HEK293T (cell line): ENCODE measurements around the gene APBA3.
A peak's percentile ranks its signal among the peaks of the same experiment; 100 is the strongest.

Experiments
- CTCF ChIA-PET: fragments of 350-600 bp; formaldehyde crosslinking; extraction: SDS; loops from one replicate; lab custom pipeline; 2021; ENCODE audit warnings: antibody characterized with exemption, inconsistent platforms; lab: Yijun Ruan, JAX
- POLR2A ChIA-PET: fragments of 350-600 bp; formaldehyde crosslinking; extraction: SDS; loops from one replicate; lab custom pipeline; 2020; ENCODE audit warnings: antibody characterized with exemption, inconsistent platforms; lab: Yijun Ruan, JAX
- DNase-seq: peaks from one replicate; pipeline ENCODE4 v3.0.0; 2012; ENCODE audit warnings: mixed read lengths; ENCODE audit errors: extremely low spot score
- ARNT ChIP-seq: fragments of 450-650 bp; IDR thresholded peaks from 2 replicates; pipeline ENCODE4 v1.6.1; 2017; ENCODE audit warnings: mild to moderate bottlenecking
- BHLHE40 ChIP-seq: fragments of 450-650 bp; IDR thresholded peaks from 2 replicates; pipeline ENCODE4 v1.6.1; 2016; ENCODE audit warnings: mild to moderate bottlenecking, moderate library complexity, borderline replicate concordance
- CTBP1 ChIP-seq: fragments of 450-650 bp; IDR thresholded peaks from 2 replicates; pipeline ENCODE4 v1.6.1; 2016; ENCODE audit warnings: borderline replicate concordance
- ELF4 ChIP-seq: fragments of 450-650 bp; IDR thresholded peaks from 2 replicates; pipeline ENCODE4 v1.6.1; 2017; ENCODE audit warnings: antibody characterized with exemption
- FOXA1 ChIP-seq: fragments of 450-650 bp; IDR thresholded peaks from 2 replicates; pipeline ENCODE4 v1.6.1; 2016; ENCODE audit warnings: mild to moderate bottlenecking
- FOXK2 ChIP-seq: fragments of 450-650 bp; IDR thresholded peaks from 2 replicates; pipeline ENCODE4 v1.6.1; 2016; ENCODE audit warnings: mild to moderate bottlenecking
- FOXM1 ChIP-seq: fragments of 450-650 bp; IDR thresholded peaks from 2 replicates; pipeline ENCODE4 v1.6.1; 2017; ENCODE audit warnings: mild to moderate bottlenecking, borderline replicate concordance
- HDGF ChIP-seq: fragments of 450-650 bp; IDR thresholded peaks from 2 replicates; pipeline ENCODE4 v1.6.1; 2017; ENCODE audit warnings: antibody characterized with exemption, borderline replicate concordance
- L3MBTL2 ChIP-seq: fragments of 450-650 bp; conservative IDR thresholded peaks from 2 replicates; pipeline ENCODE4 v1.6.1; 2016; ENCODE audit warnings: mild to moderate bottlenecking
- LEF1 ChIP-seq: fragments of 450-650 bp; IDR thresholded peaks from 2 replicates; pipeline ENCODE4 v1.6.1; 2017; ENCODE audit warnings: mild to moderate bottlenecking, borderline replicate concordance
- NFRKB ChIP-seq: fragments of 450-650 bp; IDR thresholded peaks from 2 replicates; pipeline ENCODE4 v1.6.1; 2016; ENCODE audit warnings: mild to moderate bottlenecking, moderate library complexity
- SP1 ChIP-seq: fragments of 450-650 bp; IDR thresholded peaks from 2 replicates; pipeline ENCODE4 v1.6.1; 2017
- SUZ12 ChIP-seq: fragments of 450-650 bp; IDR thresholded peaks from 2 replicates; pipeline ENCODE4 v1.6.1; 2016; ENCODE audit warnings: mild to moderate bottlenecking
- TARDBP ChIP-seq: fragments of 450-650 bp; IDR thresholded peaks from 2 replicates; pipeline ENCODE4 v1.6.1; 2016
- ZNF384 ChIP-seq: fragments of 450-650 bp; IDR thresholded peaks from 2 replicates; pipeline ENCODE4 v1.6.1; 2016
- TF ChIP-seq, protein P1 (sequence below): fragments of 450-650 bp; IDR thresholded peaks from 2 replicates; pipeline ENCODE4 v1.6.1; 2016

APBA3 gene

DNA sequence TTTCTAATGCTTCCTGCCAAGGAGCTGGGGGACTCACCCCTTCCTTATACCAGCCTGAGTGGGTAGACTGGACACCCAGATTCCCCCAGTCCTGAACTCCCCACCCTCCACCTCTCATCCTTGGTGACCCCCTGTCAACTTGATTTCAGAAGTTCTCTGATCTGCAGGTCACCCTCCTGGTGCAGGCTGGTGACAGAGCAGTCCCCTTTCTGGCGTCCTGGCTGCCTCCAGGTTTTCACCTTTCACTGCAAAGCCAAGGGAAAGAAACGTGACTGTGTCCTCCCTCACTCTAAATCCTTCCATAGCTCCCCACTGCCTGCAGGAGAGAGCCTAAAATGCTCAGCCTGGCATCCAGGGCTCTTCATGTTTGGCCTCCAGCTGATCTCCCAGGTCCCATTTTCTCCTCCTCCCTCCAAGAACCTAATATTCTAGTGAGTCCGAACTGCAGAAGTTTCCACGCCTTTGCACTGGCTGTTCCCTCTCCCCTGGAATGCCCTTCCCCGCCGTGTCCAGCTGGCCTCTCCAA, 28.8 kb upstream of the APBA3 start:
- no peak for TF ChIP-seq FOXK2
- TF ChIP-seq HDGF = no peak
- no peak for TF ChIP-seq ZNF384
- TF ChIP-seq, protein P1, sequence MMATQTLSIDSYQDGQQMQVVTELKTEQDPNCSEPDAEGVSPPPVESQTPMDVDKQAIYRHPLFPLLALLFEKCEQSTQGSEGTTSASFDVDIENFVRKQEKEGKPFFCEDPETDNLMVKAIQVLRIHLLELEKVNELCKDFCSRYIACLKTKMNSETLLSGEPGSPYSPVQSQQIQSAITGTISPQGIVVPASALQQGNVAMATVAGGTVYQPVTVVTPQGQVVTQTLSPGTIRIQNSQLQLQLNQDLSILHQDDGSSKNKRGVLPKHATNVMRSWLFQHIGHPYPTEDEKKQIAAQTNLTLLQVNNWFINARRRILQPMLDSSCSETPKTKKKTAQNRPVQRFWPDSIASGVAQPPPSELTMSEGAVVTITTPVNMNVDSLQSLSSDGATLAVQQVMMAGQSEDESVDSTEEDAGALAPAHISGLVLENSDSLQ = no peak
- no peak for TF ChIP-seq FOXA1
- TF ChIP-seq FOXM1 = no peak
- no peak for TF ChIP-seq L3MBTL2
- no peak for TF ChIP-seq NFRKB
- no peak for TF ChIP-seq ARNT
- TF ChIP-seq TARDBP = no peak
- DNase-seq = no peak
- ChIA-PET CTCF (interaction anchor here (1.2 kb wide), 1 partner anchor 32 kb away, joined by 4 read pairs; no protein-coding TSS in a partner anchor), POLR2A (interaction anchor here (2.2 kb wide), 1 partner anchor 28 kb away, joined by 8 read pairs; the partner anchor contains the start of gene MRPL54)

DNA sequence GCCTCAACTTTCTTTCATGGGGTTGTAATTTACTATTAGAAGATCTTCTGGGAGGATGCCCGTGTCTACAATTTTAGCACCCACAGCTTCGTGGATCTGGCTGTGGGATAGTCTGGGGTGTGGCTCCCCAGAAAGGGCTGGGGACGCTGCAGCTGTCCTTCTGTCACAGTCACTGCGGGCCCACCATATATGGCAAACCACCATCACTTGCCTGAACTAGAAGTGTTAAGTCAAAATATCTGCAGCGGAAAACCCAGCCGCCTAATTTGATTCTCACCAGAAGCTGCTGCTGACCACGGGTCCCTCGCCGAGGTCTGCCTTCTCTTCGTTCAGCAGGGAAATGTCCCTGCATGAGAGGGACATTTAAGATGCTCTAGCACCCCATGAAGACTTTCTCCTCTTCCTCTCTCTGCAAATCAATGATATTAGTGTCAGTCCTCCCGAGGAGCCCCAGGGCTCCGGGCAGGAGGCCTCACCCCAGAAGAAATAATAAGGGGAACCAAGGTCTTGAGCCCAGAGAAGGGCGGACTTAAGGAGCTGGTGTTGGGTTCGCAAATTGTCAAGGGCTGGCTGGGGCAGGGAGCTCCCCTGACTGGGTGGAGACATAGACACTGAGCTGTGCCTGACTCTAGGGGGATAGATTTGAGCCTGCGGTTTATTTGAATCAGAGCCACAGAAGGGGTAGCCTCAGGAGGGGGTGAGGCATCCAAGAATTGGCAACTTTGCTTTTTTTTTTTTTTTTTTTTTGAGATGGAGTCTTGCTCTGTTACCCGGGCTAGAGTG, 27.7 kb upstream of the APBA3 start:
- TF ChIP-seq HDGF = no peak
- TF ChIP-seq TARDBP = no peak
- no peak for TF ChIP-seq ZNF384
- TF ChIP-seq NFRKB = no peak
- TF ChIP-seq CTBP1 = no peak
- TF ChIP-seq LEF1 = no peak
- TF ChIP-seq SP1 = no peak
- no peak for TF ChIP-seq FOXM1
- no peak for TF ChIP-seq L3MBTL2
- TF ChIP-seq ELF4 = no peak
- no peak for TF ChIP-seq BHLHE40
- TF ChIP-seq SUZ12 = no peak
- no peak for TF ChIP-seq FOXA1
- no peak for TF ChIP-seq ARNT
- no peak for TF ChIP-seq FOXK2
- TF ChIP-seq, protein P1 = no peak
- CTCF ChIA-PET = interaction anchor here (1.2 kb wide), 1 partner anchor 33 kb away, joined by 4 read pairs; no protein-coding TSS in a partner anchor
- POLR2A ChIA-PET = interaction anchor here (2.2 kb wide), 1 partner anchor 27 kb away, joined by 8 read pairs; the partner anchor contains the start of gene MRPL54
- no peak for DNase-seq

DNA sequence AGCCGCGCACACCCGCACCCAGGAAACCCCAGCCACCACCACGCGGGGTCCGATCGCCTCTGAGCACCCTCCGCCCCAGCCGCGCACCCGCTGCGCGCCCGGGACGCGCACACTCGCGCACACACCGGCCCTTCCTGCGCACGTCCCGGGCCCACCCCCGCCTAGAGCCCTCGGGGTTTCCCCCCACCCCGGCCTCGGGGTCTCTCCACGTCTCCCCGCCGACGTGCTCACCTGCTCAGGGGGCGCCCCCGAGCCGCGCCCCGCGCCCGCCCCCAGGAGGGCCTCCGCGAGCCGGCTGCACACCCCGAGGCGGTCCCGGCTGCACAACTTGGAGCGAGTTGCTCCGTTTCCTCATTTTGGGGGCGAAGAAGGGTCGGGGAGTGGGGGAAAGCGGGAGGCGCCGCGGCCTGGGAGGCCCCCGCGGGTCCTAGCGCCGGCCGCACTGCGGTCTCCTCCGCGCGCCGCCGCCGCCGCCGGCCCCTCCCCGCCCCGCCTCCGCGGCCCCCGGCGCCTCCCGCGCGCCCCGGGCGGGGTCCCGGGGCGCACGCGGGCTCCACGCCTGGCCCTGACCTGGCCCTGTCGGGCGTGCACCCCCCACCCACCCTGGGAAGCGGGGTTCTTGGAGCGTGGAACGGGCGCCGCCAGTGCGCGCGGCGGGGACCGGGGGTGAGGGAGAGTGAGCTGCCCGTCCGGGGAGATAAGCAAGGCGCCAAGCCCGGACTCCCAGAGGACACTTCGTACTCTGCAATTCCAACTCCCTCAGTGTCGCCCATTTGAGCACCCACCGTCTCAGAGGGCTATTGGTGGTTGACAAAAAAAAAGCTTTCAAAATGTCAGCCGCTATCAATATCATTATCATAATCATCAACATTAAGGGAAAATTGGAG, 24.7 kb upstream of the APBA3 start, which contains the start of gene MATK:
TSS of gene MATK (minus strand) at position 444 of the 887 bp plus-strand sequence. CDS start 1,246 bp downstream, outside the sequence.
- ChIA-PET POLR2A (interaction anchor here (1.1 kb wide), 1 partner anchor 23 kb away, joined by 9 read pairs; the partner anchor contains the start of gene MRPL54), CTCF (no interaction called here)
- DNase-seq = peak; percentile 65
- TF ChIP-seq FOXM1 = 0 out of 2 replicates have a peak, but pooled peaks have one; percentile 6
- no peak for TF ChIP-seq ELF4
- no peak for TF ChIP-seq TARDBP

DNA sequence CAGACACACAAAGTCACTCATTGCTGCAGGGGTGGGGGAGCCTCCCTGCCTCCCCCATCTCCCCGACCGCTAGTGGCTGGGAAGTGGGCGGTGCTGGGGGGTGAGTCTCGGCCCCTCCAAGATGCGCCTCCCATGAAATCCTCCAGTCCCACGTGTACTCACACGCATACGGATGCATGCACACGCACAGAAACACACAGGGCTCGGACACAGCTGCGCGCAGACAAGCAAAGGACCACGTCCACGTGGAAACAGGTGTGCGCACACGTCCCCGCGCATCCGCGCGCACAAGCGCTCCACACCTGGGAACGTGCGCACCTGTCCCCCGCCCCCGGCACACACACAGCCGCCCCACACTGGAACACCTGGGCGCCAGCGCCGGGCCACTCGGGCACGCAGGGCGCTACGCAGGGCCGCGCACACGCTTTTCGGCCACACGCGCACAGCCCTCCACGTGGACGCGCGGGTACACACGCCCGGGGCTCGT, 24.0 kb upstream of the APBA3 start:
- ChIA-PET CTCF (no interaction called here), POLR2A (no interaction called here)
- DNase-seq = no peak
- no peak for TF ChIP-seq SUZ12
- TF ChIP-seq L3MBTL2 = peak; percentile 30
- TF ChIP-seq FOXK2 = no peak
- no peak for TF ChIP-seq BHLHE40

DNA sequence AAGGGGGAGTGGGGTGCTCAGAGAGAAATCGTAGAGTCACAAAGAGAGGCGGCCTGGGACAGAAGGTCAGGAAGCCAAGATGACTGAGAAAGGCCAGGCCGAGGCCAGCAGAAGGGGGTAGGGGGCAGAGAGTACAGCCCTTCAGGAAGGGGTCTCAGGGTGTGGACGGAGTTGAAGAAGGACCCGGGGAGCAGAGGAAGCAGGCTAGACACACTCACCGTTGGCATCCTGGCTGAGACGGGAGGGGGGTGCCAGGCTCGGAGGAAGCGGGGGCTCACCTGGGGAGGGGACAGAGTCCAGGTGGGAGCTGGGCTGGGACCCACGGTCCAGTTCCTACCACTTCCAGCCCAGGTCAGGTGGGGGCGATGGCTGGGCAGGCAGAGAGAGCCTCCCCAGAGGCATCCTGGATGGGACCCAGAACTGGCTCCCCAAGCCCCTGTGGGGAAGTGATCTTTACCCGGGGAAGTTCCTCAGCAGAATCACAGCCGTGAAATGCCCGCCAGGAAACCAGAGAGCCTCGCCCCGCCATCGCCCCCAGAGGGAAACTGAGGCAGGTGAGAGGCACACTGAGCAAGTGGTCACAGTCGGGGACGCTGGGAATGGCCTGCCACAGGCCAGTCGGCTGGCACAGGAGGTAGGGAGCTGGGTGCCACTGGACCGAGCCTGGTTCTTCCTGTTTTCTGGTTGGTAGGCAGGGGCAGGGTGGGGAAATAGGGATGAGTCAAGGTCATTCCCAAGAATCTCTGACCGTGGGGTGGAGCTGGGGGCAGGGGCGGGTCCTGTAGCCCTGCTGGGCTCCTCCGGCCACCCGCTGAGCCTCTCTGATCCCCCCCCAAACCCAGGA, 23.3 kb upstream of the APBA3 start:
- ChIA-PET CTCF (no interaction called here), POLR2A (interaction anchor here (0.7 kb wide), 1 partner anchor 22 kb away, joined by 3 read pairs; no protein-coding TSS in a partner anchor)
- DNase-seq = no peak
- no peak for TF ChIP-seq SP1
- no peak for TF ChIP-seq NFRKB
- TF ChIP-seq, protein P1 = no peak
- TF ChIP-seq HDGF = no peak
